GM18858 (cell line): Measurements from ENCODE around the gene PRADC1.

Source experiments
- ATAC-seq: cut with Tn5 transposase; IDR thresholded peaks from one replicate; pipeline ENCODE4 v1.9.1; 2021; ENCODE audit not compliant: unreplicated experiment

Gene PRADC1

GRCh38 chr2:73238149-73238548 lies 5.1 kb upstream of the PRADC1 start:
- ATAC-seq = no peak

GRCh38 chr2:73237168-73237567 lies 4.1 kb upstream of the PRADC1 start:
- no peak for ATAC-seq

GRCh38 chr2:73235315-73236028 lies 2.4 kb upstream of the PRADC1 start:
- no peak for ATAC-seq

GRCh38 chr2:73233932-73234832 lies 1.1 kb upstream of the PRADC1 start, which contains the start of gene CCT7:
Gene CCT7, plus strand, starts transcription at chr2:73234308. Its CDS starts 71 bp downstream, at chr2:73234379.
- peak; percentile 48 for ATAC-seq

GRCh38 chr2:73232403-73233153 lies 461 bp downstream of the PRADC1 start:
- no peak for ATAC-seq

GRCh38 chr2:73228631-73229030 lies 4.4 kb downstream of the PRADC1 start:
- ATAC-seq = no peak

- no peak for ATAC-seq
Measured at GRCh38 chr2:73227086-73227485, 6.0 kb downstream of the PRADC1 start.

GRCh38 chr2:73225513-73226360 lies 7.3 kb downstream of the PRADC1 start:
- no peak for ATAC-seq

GRCh38 chr2:73223821-73224220 lies 9.2 kb downstream of the PRADC1 start:
- no peak for ATAC-seq

GRCh38 chr2:73218298-73218697 lies 14.7 kb downstream of the PRADC1 start:
- no peak for ATAC-seq

GRCh38 chr2:73217826-73218225 lies 15.2 kb downstream of the PRADC1 start:
- ATAC-seq = no peak

GRCh38 chr2:73217160-73217559 lies 15.9 kb downstream of the PRADC1 start:
- no peak for ATAC-seq

GRCh38 chr2:73215254-73215653 lies 17.8 kb downstream of the PRADC1 start:
- ATAC-seq = no peak

GRCh38 chr2:73214120-73215035 lies 18.7 kb downstream of the PRADC1 start, which contains the start of gene SMYD5:
Gene SMYD5, plus strand, starts transcription at chr2:73214245. Its CDS starts 22 bp downstream, at chr2:73214267.
- peak; percentile 76 for ATAC-seq

- peak; percentile 71 for ATAC-seq
Measured at GRCh38 chr2:73212448-73213176, 20.4 kb downstream of the PRADC1 start.

- ATAC-seq = no peak
Measured at GRCh38 chr2:73212098-73212447, 21.0 kb downstream of the PRADC1 start.

- ATAC-seq = no peak
Measured at GRCh38 chr2:73210696-73211095, 22.3 kb downstream of the PRADC1 start.

- ATAC-seq = no peak
Measured at GRCh38 chr2:73210019-73210418, 23.0 kb downstream of the PRADC1 start.

- no peak for ATAC-seq
Measured at GRCh38 chr2:73208258-73208657, 24.8 kb downstream of the PRADC1 start.
